GM12801 (cell line): Measurements from ENCODE around the gene RBBP4.

Experiments used
- CTCF ChIP-seq: IDR thresholded peaks from one replicate; pipeline ENCODE4 v1.5.1; 2011; ENCODE audit warnings: control low read depth; ENCODE audit not compliant: insufficient read length; ENCODE audit errors: extremely low read depth

RBBP4 gene

GRCh38 chr1:32703479-32704291 lies 52.7 kb downstream of the RBBP4 start:
- no peak for TF ChIP-seq CTCF

- no peak for TF ChIP-seq CTCF
Measured at GRCh38 chr1:32705516-32705915, 54.5 kb downstream of the RBBP4 start.

GRCh38 chr1:32706491-32706890 lies 55.5 kb downstream of the RBBP4 start:
- TF ChIP-seq CTCF, result no peak

GRCh38 chr1:32709075-32709474 lies 58.1 kb downstream of the RBBP4 start:
- no peak for TF ChIP-seq CTCF

GRCh38 chr1:32709476-32709875 lies 58.5 kb downstream of the RBBP4 start:
- TF ChIP-seq CTCF, result no peak

- no peak for TF ChIP-seq CTCF
Measured at GRCh38 chr1:32713081-32713480, 62.1 kb downstream of the RBBP4 start.

GRCh38 chr1:32714277-32714676 lies 63.3 kb downstream of the RBBP4 start:
- no peak for TF ChIP-seq CTCF

- no peak for TF ChIP-seq CTCF
Measured at GRCh38 chr1:32715901-32716311, 64.9 kb downstream of the RBBP4 start.
